ENCODE data around the gene TMEM38A.

DNA sequence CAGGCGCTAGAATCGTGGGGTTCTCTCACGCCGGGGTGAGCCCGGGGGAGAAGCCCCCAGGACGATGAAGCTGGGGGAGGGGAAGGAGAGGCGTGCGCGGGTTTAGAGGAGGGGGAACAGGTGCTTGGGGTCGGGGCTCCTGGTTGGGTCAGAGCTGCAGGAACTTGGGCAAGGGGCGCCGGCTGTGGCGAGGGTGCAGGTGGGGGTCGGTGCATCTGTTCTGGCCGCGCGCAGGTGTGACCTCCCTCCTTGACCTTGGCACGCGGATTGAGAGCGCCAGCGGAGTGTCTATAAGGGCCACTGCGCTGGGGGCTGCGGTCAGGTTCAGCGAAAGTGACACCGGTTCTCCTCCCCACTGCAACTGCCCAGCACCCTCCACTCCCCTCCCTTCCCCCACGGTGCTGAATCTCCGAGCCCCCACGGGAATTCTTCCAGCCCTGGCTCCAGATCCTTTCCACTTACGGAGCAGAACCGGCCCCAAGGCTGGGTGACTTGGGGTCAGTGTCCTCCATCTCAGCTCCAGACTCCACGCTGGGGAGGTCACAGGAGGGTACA, 618 bp downstream of the TMEM38A start:
- TF ChIP-seq CTCF (IDR thresholded peaks at IDR 0.05) (no peak), POLR2A (IDR thresholded peaks at IDR 0.05) (no peak)
